ENCODE results near the gene FOXN4.

DNA sequence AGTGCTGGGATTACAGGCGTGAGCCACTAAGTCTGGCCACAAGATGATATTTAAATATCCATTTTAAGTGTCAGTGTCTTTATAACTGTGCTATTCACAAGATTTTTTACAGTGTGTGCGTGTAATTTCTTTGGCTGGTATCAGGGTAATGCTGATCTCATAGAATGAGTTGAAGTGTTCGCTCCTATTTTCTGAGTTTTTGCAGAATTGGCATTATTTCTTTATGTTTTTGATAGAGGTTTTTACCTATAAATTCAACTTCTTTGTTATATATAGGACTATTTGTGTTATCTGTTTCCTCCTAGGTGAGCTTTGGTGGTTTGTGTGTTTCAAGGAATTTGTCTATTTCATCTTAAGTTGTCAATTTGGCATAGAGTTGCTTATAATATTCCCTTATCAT lies 45.6 kb downstream of the FOXN4 start:
- TF ChIP-seq EZH2 (IDR thresholded peaks at IDR 0.05; ENCODE audit: insufficient read depth, poor library complexity, severe bottlenecking) (no peak), EZH2phosphoT487 (IDR thresholded peaks at IDR 0.05; ENCODE audit: insufficient read depth, low read depth) (no peak)

All from GM23248 (cell line).